Right atrium auricular region (tissue), 2 donors: ENCODE results near the gene ZMYND12. TPM values are rescaled to one million over a fixed set of nuclear protein-coding genes. Genes with fewer than 3 reads are reported as not detected.

Experiments used
- DNase-seq: peaks from one replicate; pipeline ENCODE4 v3.0.0-alpha.2; 2019; ENCODE audit warnings: low spot score
- H3K27ac ChIP-seq, 2 donors: fragments of 200-600 bp; sonication (generic); 1 replicate in 1 of 2; 2 replicates in 1 of 2; pipeline ENCODE4 v1.5.1; 2016 to 2019
- H3K27me3 ChIP-seq, 2 donors: fragments of 200-600 bp; sonication (generic); one replicate each; pipeline versions ENCODE4 v1.5.1 to v1.6.0; 2017 to 2019
- H3K36me3 ChIP-seq: fragments of 200-600 bp; sonication (generic); one replicate; pipeline ENCODE4 v1.5.1; 2016
- H3K4me1 ChIP-seq, 2 donors: fragments of 200-600 bp; sonication (generic); one replicate each; pipeline versions ENCODE4 v1.5.1 to v1.6.0; 2017 to 2019
- H3K4me3 ChIP-seq, 2 donors: fragments of 200-600 bp; sonication (generic); 1 replicate in 1 of 2; 2 replicates in 1 of 2; pipeline ENCODE4 v1.5.1; 2017 to 2019; ENCODE audit warnings: mild to moderate bottlenecking in 1 of 2, moderate library complexity in 1 of 2
- H3K9me3 ChIP-seq, 2 donors: fragments of 200-600 bp; sonication (generic); one replicate each; pipeline ENCODE4 v1.5.1; 2019
- CTCF ChIP-seq, 2 donors: fragments of 200-600 bp; sonication (generic); IDR thresholded peaks; one replicate each; pipeline ENCODE4 v1.5.1; 2019; ENCODE audit warnings: antibody characterized with exemption in 2 of 2
- total RNA-seq, 2 donors: library from RNA; depleted of rRNA; stranded (reverse); fragments of >200 nt; gene quantifications; one replicate each; pipeline ENCODE4 v1.1.0, GENCODE V29; 2016

ZMYND12 gene
- total RNA-seq, 2 donors from 2014 or later = 0.26 to 3.4 TPM

- TF ChIP-seq CTCF (IDR thresholded peaks at IDR 0.05) = no peak
- Histone ChIP-seq H3K4me3 (no peak overlapping the region), H3K9me3 (no peaks in the 10 kb centered on the region), H3K36me3 (no peaks in the 10 kb centered on the region), H3K4me1 (no peaks in the 10 kb centered on the region), H3K27ac (no peak overlapping the region), H3K27me3 (no peaks in the 10 kb centered on the region)
- DNase-seq = no peak
Observed at GRCh38 chr1:42469727-42470126, 13.9 kb upstream of the ZMYND12 start.

GRCh38 chr1:42466030-42466429 lies 10.2 kb upstream of the ZMYND12 start:
- Histone ChIP-seq H3K27me3 (no peaks in the 10 kb centered on the region), H3K9me3 (no peaks in the 10 kb centered on the region), H3K27ac (no peak overlapping the region), H3K36me3 (no peaks in the 10 kb centered on the region), H3K4me3 (no peak overlapping the region), H3K4me1 (peaks cover 0 to 17% of the 10 kb centered on the region in 2 donors)
- TF ChIP-seq CTCF (IDR thresholded peaks at IDR 0.05) = no peak
- no peak for DNase-seq

- H3K36me3 ChIP-seq = peaks cover 16% of the 10 kb centered on the region
- H3K4me1 ChIP-seq = peaks cover 0 to 17% of the 10 kb centered on the region in 2 donors
- no peaks in the 10 kb centered on the region for H3K27me3 ChIP-seq
- H3K27ac ChIP-seq = no peak overlapping the region
- H3K9me3 ChIP-seq = no peaks in the 10 kb centered on the region
- no peak for DNase-seq
- peak overlapping the region in 1 of 2 donors; percentile 78 for H3K4me3 ChIP-seq
- no peak for TF ChIP-seq CTCF (IDR thresholded peaks at IDR 0.05)
Observed at GRCh38 chr1:42463921-42464320, 8.1 kb upstream of the ZMYND12 start.

GRCh38 chr1:42462828-42463763 lies 7.3 kb upstream of the ZMYND12 start, which contains the start of gene CCDC30:
Gene CCDC30 (plus strand): TSS chr1:42463286. CDS start chr1:42480552, 17,266 bp downstream.
- Histone ChIP-seq H3K4me1 (peaks cover 0 to 22% of the 10 kb centered on the region in 2 donors), H3K9me3 (no peaks in the 10 kb centered on the region), H3K27me3 (no peaks in the 10 kb centered on the region), H3K36me3 (peaks cover 19% of the 10 kb centered on the region), H3K4me3 (peak within 1 kb of the TSS; percentile 59 to 78), H3K27ac (peak within 1 kb of the TSS in 1 of 2 donors; percentile 10)
- DNase-seq = peak; percentile 99
- no peak for TF ChIP-seq CTCF (IDR thresholded peaks at IDR 0.05)

- H3K27ac ChIP-seq = no peak overlapping the region
- H3K4me3 ChIP-seq = no peak overlapping the region
- H3K9me3 ChIP-seq = no peaks in the 10 kb centered on the region
- peaks cover 0 to 35% of the 10 kb centered on the region in 2 donors for H3K4me1 ChIP-seq
- no peak for TF ChIP-seq CTCF (IDR thresholded peaks at IDR 0.05)
- H3K27me3 ChIP-seq = no peaks in the 10 kb centered on the region
- no peak for DNase-seq
- H3K36me3 ChIP-seq = peaks cover 19% of the 10 kb centered on the region
Observed at GRCh38 chr1:42461196-42461595, 5.4 kb upstream of the ZMYND12 start.
